ENCODE data around the gene TPM4. TPM values are rescaled to one million over a fixed set of nuclear protein-coding genes. Genes with fewer than 3 reads are reported as not detected.
"Not testable (repeated sequence)": the region's sequence is repeated elsewhere in the genome, so short reads cannot be mapped to it uniquely, and the experiment has no call there.

Gene TPM4
- polyA plus RNA-seq, 1 donor: 536 TPM

- DNase-seq: no peak
Observed at GRCh38 chr19:16094360-16095070, 18.2 kb downstream of the TPM4 start.

- no peak for DNase-seq
Observed at GRCh38 chr19:16095071-16095571, 18.8 kb downstream of the TPM4 start.

- no peak for DNase-seq
Observed at GRCh38 chr19:16096280-16096855, 20.1 kb downstream of the TPM4 start.

GRCh38 chr19:16098416-16098768, 22.1 kb downstream of the TPM4 start:
- DNase-seq: no peak

GRCh38 chr19:16098821-16099220, 22.5 kb downstream of the TPM4 start:
- no peak for DNase-seq

GRCh38 chr19:16099314-16099965, 23.1 kb downstream of the TPM4 start:
- DNase-seq: not testable (repeated sequence)

- no peak for DNase-seq
Observed at GRCh38 chr19:16100524-16100923, 24.2 kb downstream of the TPM4 start.

GRCh38 chr19:16104722-16105121, 28.4 kb downstream of the TPM4 start:
- DNase-seq: no peak

GRCh38 chr19:16106121-16106520, 29.8 kb downstream of the TPM4 start:
- no peak for DNase-seq

GRCh38 chr19:16111160-16111908, 35.0 kb downstream of the TPM4 start, which contains the start of gene RAB8A:
RAB8A (plus strand) TSS chr19:16111889; CDS start chr19:16111902, 13 bp downstream.
- peak; percentile 98 for DNase-seq

- no peak for DNase-seq
Observed at GRCh38 chr19:16111909-16112752, 35.8 kb downstream of the TPM4 start.

GRCh38 chr19:16112778-16113177, 36.5 kb downstream of the TPM4 start:
- no peak for DNase-seq

GRCh38 chr19:16113727-16114126, 37.4 kb downstream of the TPM4 start:
- no peak for DNase-seq

GRCh38 chr19:16115301-16116039, 39.2 kb downstream of the TPM4 start:
- no peak for DNase-seq

GRCh38 chr19:16116067-16116466, 39.8 kb downstream of the TPM4 start:
- DNase-seq: no peak

GRCh38 chr19:16117594-16118033, 41.3 kb downstream of the TPM4 start:
- DNase-seq: no peak

- no peak for DNase-seq
Observed at GRCh38 chr19:16118489-16119033, 42.3 kb downstream of the TPM4 start.

- DNase-seq: not testable (repeated sequence)
Observed at GRCh38 chr19:16119075-16119857, 43.0 kb downstream of the TPM4 start.

GRCh38 chr19:16121141-16121540, 44.8 kb downstream of the TPM4 start:
- DNase-seq: no peak

GRCh38 chr19:16121967-16122366, 45.7 kb downstream of the TPM4 start:
- DNase-seq: no peak

All from left kidney (tissue), 2 donors.